ENCODE data around the gene SCNN1G.

The SCNN1G gene

GRCh38 chr16:23156946-23157460 is 25.5 kb upstream of the SCNN1G start:
- Histone ChIP-seq H3K4me2 (ENCODE audit: low read depth, low read length, poor library complexity, severe bottlenecking) (no peak overlapping the region), H3K9me2 (replicated peaks; ENCODE audit: insufficient read depth, low read length) (no peaks in the 10 kb centered on the region), H2AFZ (ENCODE audit: low read depth, low read length, severe bottlenecking) (no peak overlapping the region), H3K9me3 (ENCODE audit: insufficient read depth, low read length) (no peaks in the 10 kb centered on the region), H3K36me3 (ENCODE audit: low read length) (no peaks in the 10 kb centered on the region), H3K9ac (ENCODE audit: low read length) (no peak overlapping the region), H3K27ac (ENCODE audit: low read depth, low read length) (no peak overlapping the region), H3F3A (ENCODE audit: insufficient read depth) (no peaks in the 10 kb centered on the region), H3K79me2 (ENCODE audit: insufficient read depth, low read length) (no peaks in the 10 kb centered on the region), H4K20me1 (ENCODE audit: low read depth, low read length) (no peaks in the 10 kb centered on the region), H3K27me3 (ENCODE audit: low read length) (no peaks in the 10 kb centered on the region), H3K4me3 (ENCODE audit: insufficient read depth, low read length, poor library complexity, severe bottlenecking) (no peak overlapping the region)
- TF ChIP-seq CTCF (IDR thresholded peaks at IDR 0.05; ENCODE audit: insufficient read depth, low read length, poor library complexity, severe bottlenecking) (no peak), EZH2phosphoT487 (conservative IDR thresholded peaks at IDR 0.05; ENCODE audit: low read length) (no peak)

GRCh38 chr16:23158114-23158513 is 24.4 kb upstream of the SCNN1G start:
- no peaks in the 10 kb centered on the region for H3K79me2 ChIP-seq (ENCODE audit: insufficient read depth, low read length)
- H3K27me3 ChIP-seq (ENCODE audit: low read length) = no peaks in the 10 kb centered on the region
- no peaks in the 10 kb centered on the region for H3K9me2 ChIP-seq (replicated peaks; ENCODE audit: insufficient read depth, low read length)
- no peak overlapping the region for H2AFZ ChIP-seq (ENCODE audit: low read depth, low read length, severe bottlenecking)
- no peaks in the 10 kb centered on the region for H3F3A ChIP-seq (ENCODE audit: insufficient read depth)
- H3K27ac ChIP-seq (ENCODE audit: low read depth, low read length) = no peak overlapping the region
- H3K4me3 ChIP-seq (ENCODE audit: insufficient read depth, low read length, poor library complexity, severe bottlenecking) = no peak overlapping the region
- no peak for TF ChIP-seq CTCF (IDR thresholded peaks at IDR 0.05; ENCODE audit: insufficient read depth, low read length, poor library complexity, severe bottlenecking)
- no peak for TF ChIP-seq EZH2phosphoT487 (conservative IDR thresholded peaks at IDR 0.05; ENCODE audit: low read length)
- no peaks in the 10 kb centered on the region for H4K20me1 ChIP-seq (ENCODE audit: low read depth, low read length)
- no peaks in the 10 kb centered on the region for H3K36me3 ChIP-seq (ENCODE audit: low read length)
- no peaks in the 10 kb centered on the region for H3K9me3 ChIP-seq (ENCODE audit: insufficient read depth, low read length)
- no peak overlapping the region for H3K4me2 ChIP-seq (ENCODE audit: low read depth, low read length, poor library complexity, severe bottlenecking)
- no peak overlapping the region for H3K9ac ChIP-seq (ENCODE audit: low read length)

- TF ChIP-seq EZH2phosphoT487 (conservative IDR thresholded peaks at IDR 0.05; ENCODE audit: low read length) (no peak), CTCF (IDR thresholded peaks at IDR 0.05; ENCODE audit: insufficient read depth, low read length, poor library complexity, severe bottlenecking) (no peak)
- no peak overlapping the region for H3K4me2 ChIP-seq (ENCODE audit: low read depth, low read length, poor library complexity, severe bottlenecking)
- no peak overlapping the region for H3K27ac ChIP-seq (ENCODE audit: low read depth, low read length)
- H2AFZ ChIP-seq (ENCODE audit: low read depth, low read length, severe bottlenecking) = no peak overlapping the region
- H3K9me3 ChIP-seq (ENCODE audit: insufficient read depth, low read length) = no peaks in the 10 kb centered on the region
- H3K79me2 ChIP-seq (ENCODE audit: insufficient read depth, low read length) = no peaks in the 10 kb centered on the region
- no peaks in the 10 kb centered on the region for H4K20me1 ChIP-seq (ENCODE audit: low read depth, low read length)
- H3K27me3 ChIP-seq (ENCODE audit: low read length) = no peaks in the 10 kb centered on the region
- no peaks in the 10 kb centered on the region for H3F3A ChIP-seq (ENCODE audit: insufficient read depth)
- no peaks in the 10 kb centered on the region for H3K36me3 ChIP-seq (ENCODE audit: low read length)
- H3K9me2 ChIP-seq (replicated peaks; ENCODE audit: insufficient read depth, low read length) = no peaks in the 10 kb centered on the region
- no peak overlapping the region for H3K9ac ChIP-seq (ENCODE audit: low read length)
- H3K4me3 ChIP-seq (ENCODE audit: insufficient read depth, low read length, poor library complexity, severe bottlenecking) = no peak overlapping the region
Observed at GRCh38 chr16:23160082-23160481, 22.5 kb upstream of the SCNN1G start.

All from SU-DHL-6 (cell line).